Panc1 (cell line): ENCODE measurements around the gene DOCK1. TPM values are rescaled to one million over a fixed set of nuclear protein-coding genes. Genes with fewer than 3 reads are reported as not detected.

Source experiments
- ATAC-seq: fragments of 200-7000 bp; cut with Tn5 transposase; 2 replicates; pipeline ENCODE4 v1.9.1; 2020; ENCODE audit warnings: mild to moderate bottlenecking, moderate library complexity
- BruUV-seq: library from RNA; stranded (reverse); fragments of 400-500 nt; replicated peaks from 2 replicates; lab custom pipeline; 2021; lab: Mats Ljungman, UMichigan
- CTCF ChIA-PET: fragments of 300-600 bp; sonication (Branson Sonifier 250); formaldehyde crosslinking; loops from one replicate; lab custom pipeline; 2022; ENCODE audit warnings: antibody characterized with exemption; lab: Charles Lee
- POLR2A ChIA-PET: fragments of 300-600 bp; sonication (Branson Sonifier 250); formaldehyde crosslinking; loops from one replicate; lab custom pipeline; 2022; ENCODE audit warnings: antibody characterized with exemption; lab: Charles Lee
- DNase-seq: peaks from one replicate; pipeline ENCODE4 v3.0.0-alpha.2; 2010; ENCODE audit warnings: low read depth, low spot score
- H3K27ac ChIP-seq: 2 replicates; pipeline ENCODE4 v1.5.1; 2011; ENCODE audit warnings: mild to moderate bottlenecking, low read length, inconsistent platforms
- H3K27me3 ChIP-seq: fragments of 200-500 bp; sonication (Bioruptor generic); 2 replicates; pipeline ENCODE4 v1.6.0; 2014; ENCODE audit warnings: low read length, inconsistent platforms; ENCODE audit not compliant: control insufficient read depth, insufficient read depth
- H3K36me3 ChIP-seq: fragments of 200-500 bp; sonication (Bioruptor generic); 2 replicates; pipeline ENCODE4 v1.5.1; 2014; ENCODE audit warnings: inconsistent platforms, mild to moderate bottlenecking, low read length, moderate library complexity; ENCODE audit not compliant: control insufficient read depth, insufficient read depth
- H3K4me1 ChIP-seq: 2 replicates; pipeline ENCODE4 v1.5.1; 2011; ENCODE audit warnings: inconsistent platforms, mild to moderate bottlenecking, low read length, moderate library complexity; ENCODE audit not compliant: control insufficient read depth, insufficient read depth
- H3K4me3 ChIP-seq, 2 experiments: 2 replicates each; pipeline ENCODE4 v1.5.1; 2011 to 2012; ENCODE audit warnings: low read depth in 2 of 2, low read length in 2 of 2, mild to moderate bottlenecking in 2 of 2, inconsistent platforms in 1 of 2, moderate library complexity in 1 of 2
- H3K9me3 ChIP-seq: fragments of 200-500 bp; sonication (Bioruptor generic); 2 replicates; pipeline ENCODE4 v1.5.1; 2014; ENCODE audit warnings: low read depth, mild to moderate bottlenecking, inconsistent platforms, low read length, moderate library complexity; ENCODE audit not compliant: control insufficient read depth, insufficient read depth
- POLR2AphosphoS5 ChIP-seq: IDR thresholded peaks from 2 replicates; pipeline ENCODE4 v1.6.1; 2012; ENCODE audit warnings: mild to moderate bottlenecking, low read depth, low read length, moderate library complexity
- SIN3A ChIP-seq: IDR thresholded peaks from 2 replicates; pipeline ENCODE4 v1.6.1; 2012; ENCODE audit warnings: low read depth, mild to moderate bottlenecking, low read length, moderate library complexity, borderline replicate concordance; ENCODE audit not compliant: insufficient read depth
- TCF7L2 ChIP-seq: IDR thresholded peaks from 2 replicates; pipeline ENCODE4 v1.6.1; 2011; ENCODE audit warnings: mild to moderate bottlenecking, low read depth, low read length, inconsistent platforms
- in situ Hi-C: cut with HindIII; loops from 2 replicates; pipeline ENCODE4 v1.10.0; 2016; ENCODE audit warnings: low sequenced_read_pairs, low pct_unique_long_range_greater_than_20kb
- intact Hi-C: fragments of 100-400 bp; cut with micrococcal nuclease; formaldehyde crosslinking; loops from one replicate; pipeline ENCODE4 v1.10.0; 2022; ENCODE audit not compliant: unreplicated experiment
- total RNA-seq: library from RNA; stranded (reverse); gene quantifications from one replicate; pipeline ENCODE4 v1.2.1, GENCODE V29; 2021; ENCODE audit not compliant: unreplicated experiment
- TF ChIP-seq, protein P1 (sequence below), 2 experiments: IDR thresholded peaks; 2 replicates each; pipeline ENCODE4 v1.6.1; 2011 to 2012; ENCODE audit warnings: low read depth in 2 of 2, control low read depth in 1 of 2, low read length in 1 of 2, mild to moderate bottlenecking in 1 of 2, moderate library complexity in 1 of 2; ENCODE audit not compliant: insufficient read depth in 1 of 2
- TF ChIP-seq, protein P2 (sequence below): fragments of 450-650 bp; IDR thresholded peaks from 2 replicates; pipeline ENCODE4 v1.5.1; 2017; ENCODE audit warnings: mild to moderate bottlenecking

Gene DOCK1
- total RNA-seq, 1 experiment from 2014 or later: 67.6 TPM

DNA sequence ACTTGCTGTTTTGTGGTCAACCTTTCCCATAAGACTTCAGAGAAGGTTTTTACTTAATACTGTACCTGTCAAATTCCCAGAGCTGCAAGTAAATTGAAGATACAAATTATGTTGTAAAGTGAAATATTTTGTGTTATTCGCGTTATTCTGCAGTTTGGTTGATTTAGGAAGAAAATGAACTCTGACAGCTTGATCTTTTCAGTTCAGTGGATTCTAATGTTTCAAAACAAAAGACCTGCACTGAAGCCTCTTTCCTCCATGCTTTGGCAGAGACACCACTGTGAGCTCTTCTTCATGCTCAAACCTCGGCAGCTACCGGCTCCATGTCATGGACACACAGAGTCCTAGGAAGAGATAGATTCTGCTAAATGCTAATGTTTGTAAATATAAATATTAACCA, 366.8 kb downstream of the DOCK1 start:
- no peak for DNase-seq
- no peak for ATAC-seq
- no peak for TF ChIP-seq POLR2AphosphoS5
- TF ChIP-seq, protein P1, sequence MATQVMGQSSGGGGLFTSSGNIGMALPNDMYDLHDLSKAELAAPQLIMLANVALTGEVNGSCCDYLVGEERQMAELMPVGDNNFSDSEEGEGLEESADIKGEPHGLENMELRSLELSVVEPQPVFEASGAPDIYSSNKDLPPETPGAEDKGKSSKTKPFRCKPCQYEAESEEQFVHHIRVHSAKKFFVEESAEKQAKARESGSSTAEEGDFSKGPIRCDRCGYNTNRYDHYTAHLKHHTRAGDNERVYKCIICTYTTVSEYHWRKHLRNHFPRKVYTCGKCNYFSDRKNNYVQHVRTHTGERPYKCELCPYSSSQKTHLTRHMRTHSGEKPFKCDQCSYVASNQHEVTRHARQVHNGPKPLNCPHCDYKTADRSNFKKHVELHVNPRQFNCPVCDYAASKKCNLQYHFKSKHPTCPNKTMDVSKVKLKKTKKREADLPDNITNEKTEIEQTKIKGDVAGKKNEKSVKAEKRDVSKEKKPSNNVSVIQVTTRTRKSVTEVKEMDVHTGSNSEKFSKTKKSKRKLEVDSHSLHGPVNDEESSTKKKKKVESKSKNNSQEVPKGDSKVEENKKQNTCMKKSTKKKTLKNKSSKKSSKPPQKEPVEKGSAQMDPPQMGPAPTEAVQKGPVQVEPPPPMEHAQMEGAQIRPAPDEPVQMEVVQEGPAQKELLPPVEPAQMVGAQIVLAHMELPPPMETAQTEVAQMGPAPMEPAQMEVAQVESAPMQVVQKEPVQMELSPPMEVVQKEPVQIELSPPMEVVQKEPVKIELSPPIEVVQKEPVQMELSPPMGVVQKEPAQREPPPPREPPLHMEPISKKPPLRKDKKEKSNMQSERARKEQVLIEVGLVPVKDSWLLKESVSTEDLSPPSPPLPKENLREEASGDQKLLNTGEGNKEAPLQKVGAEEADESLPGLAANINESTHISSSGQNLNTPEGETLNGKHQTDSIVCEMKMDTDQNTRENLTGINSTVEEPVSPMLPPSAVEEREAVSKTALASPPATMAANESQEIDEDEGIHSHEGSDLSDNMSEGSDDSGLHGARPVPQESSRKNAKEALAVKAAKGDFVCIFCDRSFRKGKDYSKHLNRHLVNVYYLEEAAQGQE (IDR thresholded peaks at IDR 0.05; ENCODE audit: insufficient read depth in 1 of 2, low read depth in 2 of 2, low read length in 1 of 2): no peak
- TF ChIP-seq, protein P2, sequence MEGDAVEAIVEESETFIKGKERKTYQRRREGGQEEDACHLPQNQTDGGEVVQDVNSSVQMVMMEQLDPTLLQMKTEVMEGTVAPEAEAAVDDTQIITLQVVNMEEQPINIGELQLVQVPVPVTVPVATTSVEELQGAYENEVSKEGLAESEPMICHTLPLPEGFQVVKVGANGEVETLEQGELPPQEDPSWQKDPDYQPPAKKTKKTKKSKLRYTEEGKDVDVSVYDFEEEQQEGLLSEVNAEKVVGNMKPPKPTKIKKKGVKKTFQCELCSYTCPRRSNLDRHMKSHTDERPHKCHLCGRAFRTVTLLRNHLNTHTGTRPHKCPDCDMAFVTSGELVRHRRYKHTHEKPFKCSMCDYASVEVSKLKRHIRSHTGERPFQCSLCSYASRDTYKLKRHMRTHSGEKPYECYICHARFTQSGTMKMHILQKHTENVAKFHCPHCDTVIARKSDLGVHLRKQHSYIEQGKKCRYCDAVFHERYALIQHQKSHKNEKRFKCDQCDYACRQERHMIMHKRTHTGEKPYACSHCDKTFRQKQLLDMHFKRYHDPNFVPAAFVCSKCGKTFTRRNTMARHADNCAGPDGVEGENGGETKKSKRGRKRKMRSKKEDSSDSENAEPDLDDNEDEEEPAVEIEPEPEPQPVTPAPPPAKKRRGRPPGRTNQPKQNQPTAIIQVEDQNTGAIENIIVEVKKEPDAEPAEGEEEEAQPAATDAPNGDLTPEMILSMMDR: no peak
- no peak for TF ChIP-seq SIN3A
- TF ChIP-seq TCF7L2: no peak
- Histone ChIP-seq H3K9me3 (no peaks in the 10 kb centered on the region), H3K4me1 (no peaks in the 10 kb centered on the region), H3K4me3 (no peak overlapping the region), H3K27me3 (no peaks in the 10 kb centered on the region), H3K27ac (no peak overlapping the region), H3K36me3 (no peaks in the 10 kb centered on the region)
- in situ Hi-C loops (no loop called here), intact Hi-C loops (no loop called here)
- ChIA-PET POLR2A (no interaction called here), CTCF (no interaction called here)
- BruUV-seq: no TSS peak

DNA sequence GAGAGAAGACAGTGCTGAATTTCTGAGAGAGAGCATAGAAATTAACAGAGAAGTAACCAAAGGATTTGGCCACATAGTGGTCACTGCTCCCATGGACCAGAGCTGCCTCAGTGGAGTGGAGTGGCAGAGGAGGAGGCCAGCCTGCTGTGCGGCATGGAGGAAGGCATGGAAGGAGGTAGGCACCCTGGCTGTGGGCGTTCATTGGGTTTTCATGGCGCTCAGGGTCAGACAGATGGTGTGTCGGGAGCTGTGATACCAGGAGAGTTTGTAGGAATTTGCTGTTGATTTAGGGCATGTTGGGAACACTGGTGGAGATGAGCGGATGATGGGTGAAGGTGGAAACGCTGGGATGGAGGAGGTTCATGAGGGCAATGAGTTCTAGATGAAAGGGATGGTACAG, 370.0 kb downstream of the DOCK1 start:
- DNase-seq (no peak), ATAC-seq (no peak)
- no peak for TF ChIP-seq POLR2AphosphoS5
- TF ChIP-seq SIN3A: no peak
- TF ChIP-seq, protein P1 (IDR thresholded peaks at IDR 0.05; ENCODE audit: insufficient read depth in 1 of 2, low read depth in 2 of 2, low read length in 1 of 2): no peak
- TF ChIP-seq, protein P2: no peak
- no peak for TF ChIP-seq TCF7L2
- Histone ChIP-seq H3K27ac (no peak overlapping the region), H3K27me3 (no peaks in the 10 kb centered on the region), H3K4me3 (no peak overlapping the region), H3K9me3 (no peaks in the 10 kb centered on the region), H3K4me1 (peaks cover 8% of the 10 kb centered on the region), H3K36me3 (no peaks in the 10 kb centered on the region)
- POLR2A ChIA-PET: no interaction called here
- intact Hi-C loops (no loop called here), in situ Hi-C loops (no loop called here)
- CTCF ChIA-PET: no interaction called here
- no TSS peak for BruUV-seq
